Activated T-cell treated with anti-CD3 and anti-CD28 coated beads, Interleukin-2, amount 50 U/mL, for 24 hours (primary cell): Measurements from ENCODE around the gene FBLN5.
"Not testable (repeated sequence)": the region's sequence is repeated elsewhere in the genome, so short reads cannot be mapped to it uniquely, and the experiment has no call there.

Experiments
- DNase-seq: peaks from one replicate; pipeline ENCODE4 v3.0.0-alpha.2; 2020
- H3K27ac Mint-ChIP-seq: 2 replicates; pipeline ENCODE4 v1.8.0; 2020; ENCODE audit warnings: mild to moderate bottlenecking, mixed read lengths
- H3K27me3 Mint-ChIP-seq: 2 replicates; pipeline ENCODE4 v1.8.0; 2020; ENCODE audit warnings: mixed read lengths
- H3K36me3 Mint-ChIP-seq: 2 replicates; pipeline ENCODE4 v1.8.0; 2020; ENCODE audit warnings: low read depth, mixed read lengths
- H3K4me1 Mint-ChIP-seq: 2 replicates; pipeline ENCODE4 v1.8.0; 2020; ENCODE audit warnings: low read depth, mixed read lengths
- H3K4me3 Mint-ChIP-seq: 2 replicates; pipeline ENCODE4 v1.8.0; 2020; ENCODE audit warnings: mild to moderate bottlenecking, moderate library complexity, mixed read lengths
- H3K9me3 Mint-ChIP-seq: 2 replicates; pipeline ENCODE4 v1.8.0; 2020; ENCODE audit warnings: mixed read lengths

FBLN5 gene

DNA sequence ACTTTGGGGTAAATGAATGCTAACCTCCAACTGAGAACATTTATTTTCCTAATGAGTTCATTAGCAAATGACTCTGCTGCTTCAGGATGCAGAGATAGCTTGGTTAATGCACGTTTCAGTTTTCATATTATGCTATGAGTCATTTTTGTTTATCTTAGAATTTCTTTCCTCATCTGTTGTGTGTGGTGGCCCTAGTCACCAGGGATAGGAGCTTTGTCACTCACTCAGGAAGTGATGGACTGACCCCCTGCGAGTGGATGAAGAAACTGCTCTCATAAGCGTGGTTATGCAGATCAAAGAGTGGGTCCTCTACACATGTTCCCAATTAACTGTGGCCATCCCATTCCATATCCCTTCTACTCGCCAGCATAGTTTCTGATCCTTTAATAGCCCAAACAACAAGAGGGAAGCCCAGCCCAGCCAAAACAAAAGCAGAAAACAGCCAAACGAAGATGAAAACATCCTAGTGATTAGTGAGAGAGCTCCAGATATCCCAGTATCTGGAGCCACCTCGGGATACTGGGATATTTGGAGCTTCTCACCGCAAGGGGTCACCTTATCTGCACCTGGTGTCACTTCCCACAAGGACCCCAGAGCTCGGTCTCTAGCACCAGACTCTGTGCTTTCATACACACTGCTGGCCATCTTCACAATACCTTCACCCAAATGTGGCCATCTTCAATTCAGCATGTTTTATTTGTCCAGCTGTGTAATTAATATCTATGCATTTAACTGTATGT lies 88.8 kb downstream of the FBLN5 start:
- Mint-ChIP-seq H3K4me3 (no peak overlapping the region), H3K36me3 (peaks cover 13% of the 10 kb centered on the region), H3K4me1 (peaks cover 88% of the 10 kb centered on the region), H3K27ac (peak overlapping the region; percentile 77), H3K27me3 (no peaks in the 10 kb centered on the region), H3K9me3 (no peaks in the 10 kb centered on the region)
- no peak for DNase-seq

DNA sequence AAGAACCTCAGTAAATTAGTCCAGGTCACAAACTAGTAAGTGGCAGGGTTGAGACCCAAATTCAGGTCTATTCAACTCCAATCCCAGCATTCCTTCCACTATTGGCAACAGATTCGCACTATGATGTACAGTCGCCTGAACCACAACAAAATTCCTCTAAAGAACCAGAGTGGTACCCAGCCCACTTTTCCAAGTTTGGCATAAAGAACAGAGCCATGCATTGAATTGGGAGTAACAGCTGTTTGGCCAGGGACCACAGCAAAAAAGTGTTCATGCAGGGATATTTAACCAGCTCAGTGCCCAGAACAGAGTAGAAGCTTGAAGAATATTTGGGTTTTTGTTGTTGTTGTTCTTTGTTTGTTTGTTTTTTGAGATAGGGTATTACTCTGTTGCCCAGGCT lies 89.9 kb downstream of the FBLN5 start:
- DNase-seq: no peak
- peaks cover 6% of the 10 kb centered on the region for H3K36me3 Mint-ChIP-seq
- H3K4me1 Mint-ChIP-seq: peaks cover 85% of the 10 kb centered on the region
- no peak overlapping the region for H3K4me3 Mint-ChIP-seq
- H3K9me3 Mint-ChIP-seq: no peaks in the 10 kb centered on the region
- no peaks in the 10 kb centered on the region for H3K27me3 Mint-ChIP-seq
- H3K27ac Mint-ChIP-seq: no peak overlapping the region

DNA sequence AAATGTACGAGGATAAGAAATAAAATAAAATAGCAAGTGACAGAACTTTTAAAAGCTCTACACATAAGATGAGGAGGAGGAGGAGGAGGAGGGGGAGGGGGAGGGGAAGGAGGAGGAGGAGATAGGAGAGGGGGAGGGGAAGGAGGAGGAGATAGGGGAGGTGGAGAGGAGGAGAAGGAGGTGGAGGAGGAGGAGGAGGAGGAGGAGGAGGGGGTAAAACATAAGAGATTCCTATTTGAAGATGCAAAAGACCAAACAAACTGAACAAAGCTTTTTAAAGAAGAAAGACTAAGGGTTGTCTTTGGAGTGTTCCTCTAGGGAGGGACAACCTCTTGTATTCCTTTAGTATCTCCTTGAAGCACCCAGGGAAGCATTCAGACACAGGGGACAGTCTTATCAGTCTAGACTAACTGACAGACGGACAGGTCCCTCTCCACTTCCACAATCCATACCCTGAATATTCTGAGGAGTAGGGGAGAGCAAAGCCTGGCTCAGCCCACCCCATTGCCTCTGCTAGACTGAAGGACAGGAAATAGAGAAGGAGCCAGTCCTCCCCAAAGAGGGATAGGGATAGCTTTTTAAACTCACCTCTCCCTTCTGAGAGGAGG lies 93.1 kb downstream of the FBLN5 start:
- Mint-ChIP-seq H3K27ac (peak overlapping the region; percentile 67), H3K4me3 (no peak overlapping the region), H3K27me3 (no peaks in the 10 kb centered on the region), H3K9me3 (no peaks in the 10 kb centered on the region), H3K36me3 (peaks cover 17% of the 10 kb centered on the region), H3K4me1 (peaks cover 70% of the 10 kb centered on the region)
- DNase-seq: no peak

DNA sequence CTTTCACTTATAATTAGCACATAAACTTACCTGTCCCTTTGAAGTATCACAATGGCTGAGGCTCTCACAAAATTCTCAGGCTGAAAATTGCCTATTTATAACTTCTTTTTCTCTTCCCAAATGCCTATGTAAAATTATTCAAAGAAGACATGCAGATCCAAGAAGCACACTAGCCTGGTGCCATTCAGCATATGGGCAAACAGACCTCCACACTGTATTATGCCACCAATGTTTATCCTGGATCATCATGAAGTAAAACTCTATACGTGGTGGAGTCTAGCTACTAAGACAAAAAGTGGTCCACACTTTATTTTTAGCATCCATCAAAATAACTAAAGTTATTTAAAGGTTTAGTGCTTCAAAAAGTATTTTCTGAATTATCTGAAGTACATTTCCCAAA lies 95.9 kb downstream of the FBLN5 start:
- Mint-ChIP-seq H3K27me3 (no peaks in the 10 kb centered on the region), H3K27ac (no peak overlapping the region), H3K4me3 (no peak overlapping the region), H3K36me3 (peaks cover 28% of the 10 kb centered on the region), H3K9me3 (no peaks in the 10 kb centered on the region), H3K4me1 (peaks cover 63% of the 10 kb centered on the region)
- DNase-seq: no peak

DNA sequence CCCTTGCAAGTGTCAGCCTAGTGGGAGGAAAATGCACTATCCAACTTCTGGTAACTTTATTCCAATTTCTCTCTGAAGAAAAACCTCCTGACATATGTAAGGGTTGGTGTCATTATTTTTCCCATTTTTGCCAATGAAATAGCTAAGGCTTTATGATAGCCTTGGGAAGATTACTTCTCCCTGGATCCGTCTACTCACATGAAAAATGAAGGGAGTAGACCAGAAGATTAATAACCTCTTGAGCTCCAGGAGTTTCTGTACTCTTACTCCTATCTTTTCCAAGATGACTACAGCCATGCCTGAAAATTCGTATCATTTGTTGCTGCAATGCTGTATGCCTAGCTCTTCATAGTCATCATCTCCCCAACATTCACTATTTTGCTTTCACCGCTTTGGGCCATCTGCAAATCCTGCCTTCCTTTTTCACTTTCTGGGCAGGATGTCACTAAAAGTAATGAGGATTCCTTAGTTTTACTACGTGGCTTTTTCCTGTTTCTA lies 98.9 kb downstream of the FBLN5 start:
- no peaks in the 10 kb centered on the region for H3K9me3 Mint-ChIP-seq
- peaks cover 32% of the 10 kb centered on the region for H3K36me3 Mint-ChIP-seq
- H3K4me1 Mint-ChIP-seq: peaks cover 50% of the 10 kb centered on the region
- no peak for DNase-seq
- no peak overlapping the region for H3K4me3 Mint-ChIP-seq
- no peaks in the 10 kb centered on the region for H3K27me3 Mint-ChIP-seq
- H3K27ac Mint-ChIP-seq: no peak overlapping the region

DNA sequence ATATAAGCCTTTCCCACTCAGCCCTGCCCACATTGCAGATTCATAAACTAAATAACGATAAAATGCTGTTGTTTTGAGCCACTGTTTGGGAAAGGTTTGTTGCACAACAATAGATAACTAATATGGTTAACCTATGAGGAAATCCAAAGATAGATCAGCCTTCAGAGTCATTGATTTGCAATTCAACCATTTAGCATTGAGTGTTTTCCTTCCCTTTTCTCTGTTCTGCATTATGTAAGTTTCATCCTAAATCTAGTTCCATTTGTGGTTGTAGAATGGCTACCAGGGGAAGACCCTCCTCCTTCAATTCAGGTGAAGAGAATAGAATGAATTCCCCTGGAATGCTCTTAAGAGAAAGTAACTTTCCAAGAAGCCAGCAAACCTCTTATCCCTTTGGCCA lies 99.8 kb downstream of the FBLN5 start:
- Mint-ChIP-seq H3K27ac (no peak overlapping the region), H3K36me3 (peaks cover 32% of the 10 kb centered on the region)

DNA sequence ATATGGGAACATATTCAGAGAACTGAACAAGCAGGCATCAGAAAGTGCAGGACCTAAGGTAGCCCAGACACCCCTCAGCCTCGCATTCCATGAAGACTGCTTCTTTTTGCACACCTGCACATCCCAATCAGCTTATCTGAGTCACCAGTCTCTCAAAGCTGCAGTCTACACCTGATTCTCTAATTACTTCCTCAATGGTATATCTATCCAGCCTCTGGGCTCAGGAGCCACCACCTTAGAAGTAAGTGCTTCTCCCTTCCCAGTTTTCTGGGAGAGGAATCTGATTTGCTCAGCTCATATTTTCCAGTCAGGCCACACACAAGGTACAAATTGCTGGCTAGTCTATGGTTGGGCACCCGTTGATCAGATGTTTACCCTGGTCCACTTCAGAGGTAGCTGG lies 101.8 kb downstream of the FBLN5 start:
- Mint-ChIP-seq H3K27ac (no peak overlapping the region), H3K4me1 (peaks cover 57% of the 10 kb centered on the region), H3K9me3 (no peaks in the 10 kb centered on the region), H3K36me3 (peaks cover 19% of the 10 kb centered on the region), H3K4me3 (no peak overlapping the region), H3K27me3 (no peaks in the 10 kb centered on the region)
- no peak for DNase-seq

More for the DNA sequence above, 99.8 kb downstream of the FBLN5 start:
- DNase-seq: no peak
- no peaks in the 10 kb centered on the region for H3K9me3 Mint-ChIP-seq
- no peaks in the 10 kb centered on the region for H3K27me3 Mint-ChIP-seq
- no peak overlapping the region for H3K4me3 Mint-ChIP-seq
- H3K4me1 Mint-ChIP-seq: peaks cover 50% of the 10 kb centered on the region

DNA sequence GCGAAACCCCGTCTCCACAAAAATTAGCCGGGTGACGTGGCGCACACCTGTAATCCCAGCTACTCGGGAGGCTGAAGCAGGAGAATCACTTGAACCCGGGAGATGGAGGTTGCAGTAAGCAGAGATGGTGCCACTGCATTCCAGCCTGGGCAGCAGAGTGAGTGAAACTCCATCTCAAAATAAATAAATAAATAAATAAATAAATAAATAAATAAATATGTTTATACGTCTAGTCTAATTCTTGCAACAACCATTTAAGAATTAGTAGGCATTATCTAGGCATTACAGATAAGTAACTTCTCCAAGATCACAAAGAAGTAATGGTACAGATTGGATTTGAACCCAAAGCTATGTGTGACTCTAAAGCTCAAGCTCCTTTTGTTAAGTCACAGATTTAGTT lies 102.4 kb downstream of the FBLN5 start:
- H3K27ac Mint-ChIP-seq, H3K27me3 Mint-ChIP-seq, DNase-seq, H3K9me3 Mint-ChIP-seq, H3K4me3 Mint-ChIP-seq: not testable (repeated sequence)
- H3K36me3 Mint-ChIP-seq: peaks cover 22% of the 10 kb centered on the region
- peaks cover 61% of the 10 kb centered on the region for H3K4me1 Mint-ChIP-seq

DNA sequence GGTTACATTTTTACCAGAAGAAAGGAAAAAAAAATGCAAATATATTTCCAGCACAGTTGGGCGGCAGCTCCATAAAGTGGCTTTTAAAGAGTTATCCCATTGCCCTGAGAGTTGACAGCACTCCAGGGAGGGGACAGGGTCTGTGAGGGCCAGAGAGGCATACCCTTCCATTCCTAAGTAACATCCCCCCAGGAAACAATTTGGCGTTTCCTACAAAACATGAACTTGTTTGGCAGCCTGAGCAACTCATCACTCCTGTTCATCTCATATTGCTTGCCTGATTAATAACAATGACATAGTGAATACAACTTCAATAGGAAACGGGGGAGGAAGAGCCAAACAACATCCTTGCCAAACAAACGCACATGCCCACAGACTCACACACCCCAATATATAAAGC lies 103.5 kb downstream of the FBLN5 start:
- no peak overlapping the region for H3K27ac Mint-ChIP-seq
- no peaks in the 10 kb centered on the region for H3K9me3 Mint-ChIP-seq
- no peak for DNase-seq
- no peaks in the 10 kb centered on the region for H3K27me3 Mint-ChIP-seq
- no peak overlapping the region for H3K4me3 Mint-ChIP-seq
- peaks cover 67% of the 10 kb centered on the region for H3K4me1 Mint-ChIP-seq
- H3K36me3 Mint-ChIP-seq: peaks cover 18% of the 10 kb centered on the region

DNA sequence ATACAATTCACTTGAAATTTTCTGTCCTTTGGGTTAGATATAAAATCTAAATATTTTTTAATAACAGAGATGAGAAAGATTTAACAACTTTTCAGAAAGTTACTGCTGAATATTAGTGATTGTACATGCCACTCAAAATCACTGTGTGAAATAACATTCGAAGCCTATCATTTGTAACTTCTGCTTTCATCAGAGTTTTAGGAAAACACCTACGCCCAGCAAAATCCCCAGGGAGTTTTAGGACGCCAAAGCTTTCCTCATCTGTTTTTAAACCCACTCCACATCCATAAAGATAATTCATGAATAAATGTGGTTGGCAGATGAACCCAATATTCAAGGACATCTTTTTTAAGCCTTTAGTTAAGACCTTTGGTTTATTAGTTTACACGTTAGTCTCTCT lies 104.1 kb downstream of the FBLN5 start:
- Mint-ChIP-seq H3K27me3 (no peaks in the 10 kb centered on the region), H3K4me3 (no peak overlapping the region), H3K36me3 (peaks cover 12% of the 10 kb centered on the region), H3K9me3 (no peaks in the 10 kb centered on the region), H3K4me1 (peaks cover 67% of the 10 kb centered on the region), H3K27ac (no peak overlapping the region)
- DNase-seq: no peak

DNA sequence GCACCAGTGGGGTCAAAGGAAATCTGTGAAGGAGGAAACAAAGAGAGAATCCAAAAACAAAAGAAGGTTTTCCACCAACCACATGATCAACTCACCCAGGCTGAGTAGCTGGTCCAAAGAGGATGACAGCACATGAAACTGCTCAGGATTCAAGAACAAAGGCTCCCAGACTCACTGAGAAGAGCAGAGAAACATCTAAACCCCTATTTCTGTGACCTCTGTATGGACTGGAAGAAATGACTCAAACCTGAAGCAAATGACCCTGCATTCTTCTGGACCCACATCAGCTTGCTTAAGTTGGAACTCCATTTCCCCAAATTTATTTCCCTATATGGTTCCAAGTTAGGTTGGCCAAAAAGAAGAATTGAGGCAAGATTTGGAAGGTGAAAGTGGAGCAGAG lies 106.4 kb downstream of the FBLN5 start:
- DNase-seq: no peak
- no peak overlapping the region for H3K4me3 Mint-ChIP-seq
- peak overlapping the region; percentile 66 for H3K27ac Mint-ChIP-seq
- peaks cover 12% of the 10 kb centered on the region for H3K36me3 Mint-ChIP-seq
- H3K4me1 Mint-ChIP-seq: peaks cover 75% of the 10 kb centered on the region
- no peaks in the 10 kb centered on the region for H3K27me3 Mint-ChIP-seq
- H3K9me3 Mint-ChIP-seq: no peaks in the 10 kb centered on the region

DNA sequence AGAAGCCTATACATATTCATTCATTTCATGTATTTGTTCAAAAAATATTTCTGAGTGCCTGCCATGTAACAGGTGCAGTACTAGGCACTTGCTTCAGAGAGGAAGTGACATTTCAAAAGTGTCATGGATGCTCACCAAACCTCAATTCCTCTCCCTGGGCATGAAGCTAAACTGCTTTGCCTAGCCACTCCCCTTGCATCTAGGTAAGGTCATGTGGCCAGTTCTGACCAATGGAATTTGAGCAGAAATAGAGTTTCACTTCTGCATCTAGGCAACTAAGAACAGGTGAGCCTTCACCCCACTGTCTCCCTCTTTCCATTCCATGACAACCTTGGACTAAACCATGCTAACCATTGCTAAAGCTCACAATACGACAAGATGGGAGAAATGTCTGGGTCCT lies 107.7 kb downstream of the FBLN5 start:
- no peaks in the 10 kb centered on the region for H3K9me3 Mint-ChIP-seq
- H3K36me3 Mint-ChIP-seq: peaks cover 12% of the 10 kb centered on the region
- H3K27me3 Mint-ChIP-seq: no peaks in the 10 kb centered on the region
- H3K4me3 Mint-ChIP-seq: no peak overlapping the region
- peaks cover 78% of the 10 kb centered on the region for H3K4me1 Mint-ChIP-seq
- no peak overlapping the region for H3K27ac Mint-ChIP-seq
- DNase-seq: no peak

DNA sequence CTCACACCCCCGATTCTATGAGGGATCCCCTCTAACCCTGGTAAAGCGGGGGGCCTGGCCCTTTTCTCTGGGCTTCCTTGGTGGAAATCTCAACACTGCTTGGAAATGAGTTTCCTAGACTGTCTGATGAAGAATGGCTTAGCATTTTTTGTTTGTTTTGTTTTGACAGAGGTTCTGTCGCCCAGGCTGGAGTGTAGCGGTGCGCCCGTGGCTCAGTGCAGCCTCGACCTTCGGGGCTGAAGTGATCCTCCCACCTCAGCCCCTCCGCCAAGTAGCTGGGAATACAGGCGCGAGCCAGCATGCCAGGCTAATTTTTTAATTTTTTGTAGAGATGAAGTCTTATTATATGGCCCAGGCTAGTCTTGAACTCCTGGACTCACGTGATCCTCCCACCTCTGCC lies 110.4 kb downstream of the FBLN5 start:
- Mint-ChIP-seq H3K36me3 (peaks cover 7% of the 10 kb centered on the region), H3K27me3 (no peaks in the 10 kb centered on the region), H3K27ac (no peak overlapping the region), H3K4me1 (peaks cover 79% of the 10 kb centered on the region), H3K4me3 (peak overlapping the region; percentile 91), H3K9me3 (no peaks in the 10 kb centered on the region)
- no peak for DNase-seq

DNA sequence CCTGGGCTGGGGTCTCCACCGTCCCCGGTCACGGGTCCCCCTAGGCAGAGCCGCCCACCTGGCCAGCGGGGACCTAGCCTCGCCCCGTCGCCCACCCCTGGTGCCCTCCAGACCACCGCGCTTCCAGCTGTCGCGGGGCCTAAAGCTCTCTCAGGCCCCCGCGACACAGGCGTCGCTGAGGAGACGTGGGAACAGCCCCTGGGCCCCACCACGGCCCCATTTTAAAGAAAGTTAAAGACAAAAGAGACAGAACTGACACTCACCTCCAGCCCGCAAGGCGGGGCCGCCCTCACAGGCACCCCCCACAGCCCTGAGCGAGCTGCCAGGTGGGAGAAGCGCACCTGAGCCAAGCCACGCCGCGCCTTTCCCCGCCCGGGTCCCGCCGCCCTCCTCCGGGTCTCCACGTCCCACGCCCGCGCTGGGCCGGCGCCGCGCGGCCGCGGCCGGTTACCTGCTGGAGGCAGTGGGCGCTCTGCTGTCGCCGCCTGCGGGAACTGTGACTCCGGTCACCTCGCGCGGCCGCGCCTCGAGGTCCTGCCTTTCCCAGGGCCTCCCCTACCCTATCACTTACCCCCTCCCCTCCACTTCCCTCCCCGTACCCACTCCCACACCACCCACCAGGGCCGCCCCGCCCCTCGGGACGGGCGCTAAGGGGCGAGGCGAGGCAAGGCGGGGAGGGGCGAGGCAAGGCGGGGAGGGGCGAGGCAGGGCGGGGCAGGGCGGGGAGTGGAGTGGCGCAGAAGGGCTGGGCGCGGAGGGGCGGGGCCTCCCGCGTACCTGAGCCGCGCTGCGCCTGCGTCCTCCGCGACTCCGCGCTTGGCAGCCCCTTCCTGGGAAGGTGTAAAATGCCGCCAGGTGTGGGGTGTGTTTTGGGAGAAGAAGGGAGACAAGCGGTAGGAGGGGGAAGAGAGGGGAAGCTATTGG lies 111.3 kb downstream of the FBLN5 start:
- Mint-ChIP-seq H3K27ac (peak overlapping the region; percentile 91), H3K27me3 (no peaks in the 10 kb centered on the region), H3K4me3 (peak overlapping the region; percentile 91), H3K9me3 (no peaks in the 10 kb centered on the region), H3K4me1 (peaks cover 77% of the 10 kb centered on the region), H3K36me3 (peaks cover 5% of the 10 kb centered on the region)
- DNase-seq: peak; percentile 85
